Ishikawa (cell line): ENCODE data around the gene SLC6A3.

Experiments
- CEBPB ChIP-seq: IDR thresholded peaks from 2 replicates; pipeline ENCODE4 v1.6.1; 2012
- CREB1 ChIP-seq: IDR thresholded peaks from 2 replicates; pipeline ENCODE4 v1.6.1; 2012; ENCODE audit warnings: low read depth
- EGR1 ChIP-seq: IDR thresholded peaks from 2 replicates; pipeline ENCODE4 v1.6.1; 2012
- EP300 ChIP-seq: IDR thresholded peaks from 2 replicates; pipeline ENCODE4 v1.6.1; 2012; ENCODE audit warnings: borderline replicate concordance
- FOXM1 ChIP-seq: IDR thresholded peaks from 2 replicates; pipeline ENCODE4 v1.6.1; 2012; ENCODE audit warnings: low read depth, borderline replicate concordance
- MAX ChIP-seq: IDR thresholded peaks from 2 replicates; pipeline ENCODE4 v1.6.1; 2012
- NFIC ChIP-seq: IDR thresholded peaks from 2 replicates; pipeline ENCODE4 v1.6.1; 2012
- RAD21 ChIP-seq: IDR thresholded peaks from 2 replicates; pipeline ENCODE4 v1.6.1; 2012; ENCODE audit warnings: low read depth
- REST ChIP-seq: IDR thresholded peaks from 2 replicates; pipeline ENCODE4 v1.6.1; 2012; ENCODE audit warnings: low read depth, mild to moderate bottlenecking
- TAF1 ChIP-seq: IDR thresholded peaks from 2 replicates; pipeline ENCODE4 v1.6.1; 2012; ENCODE audit warnings: low read depth, mild to moderate bottlenecking
- TCF12 ChIP-seq: IDR thresholded peaks from 2 replicates; pipeline ENCODE4 v1.6.1; 2012; ENCODE audit warnings: low read depth
- TEAD4 ChIP-seq: IDR thresholded peaks from 2 replicates; pipeline ENCODE4 v1.6.1; 2012
- USF1 ChIP-seq: IDR thresholded peaks from 2 replicates; pipeline ENCODE4 v1.6.1; 2012
- YY1 ChIP-seq: IDR thresholded peaks from 2 replicates; pipeline ENCODE4 v1.6.1; 2012; ENCODE audit warnings: low read depth
- ZBTB7A ChIP-seq: IDR thresholded peaks from 2 replicates; pipeline ENCODE4 v1.6.1; 2012; ENCODE audit warnings: low read depth

Gene SLC6A3

GRCh38 chr5:1376981-1377380 is 68.3 kb downstream of the SLC6A3 start:
- TF ChIP-seq CEBPB (no peak), TCF12 (no peak), NFIC (no peak), TEAD4 (no peak), REST (no peak), EGR1 (no peak), RAD21 (no peak), CREB1 (no peak), FOXM1 (no peak)

GRCh38 chr5:1375871-1376810 is 69.1 kb downstream of the SLC6A3 start:
- TF ChIP-seq REST: no peak
- TF ChIP-seq CEBPB: no peak
- TF ChIP-seq TAF1: no peak
- TF ChIP-seq EGR1: no peak
- TF ChIP-seq EP300: no peak
- no peak for TF ChIP-seq NFIC
- no peak for TF ChIP-seq TCF12
- TF ChIP-seq USF1: no peak
- TF ChIP-seq CREB1: no peak
- TF ChIP-seq MAX: no peak
- no peak for TF ChIP-seq TEAD4
- TF ChIP-seq ZBTB7A: no peak
- no peak for TF ChIP-seq FOXM1
- TF ChIP-seq RAD21: no peak
- no peak for TF ChIP-seq YY1

GRCh38 chr5:1374679-1375055 is 70.6 kb downstream of the SLC6A3 start:
- TF ChIP-seq REST: no peak
- 0 out of 2 replicates have a peak, but pooled peaks have one; percentile 32 for TF ChIP-seq NFIC

- no peak for TF ChIP-seq EP300
- TF ChIP-seq YY1: no peak
- no peak for TF ChIP-seq EGR1
- no peak for TF ChIP-seq CREB1
- no peak for TF ChIP-seq USF1
- TF ChIP-seq TAF1: no peak
- no peak for TF ChIP-seq CEBPB
- TF ChIP-seq MAX: no peak
Measured at GRCh38 chr5:1374030-1374678, 71.1 kb downstream of the SLC6A3 start.
